Stimulated activated CD8-positive, alpha-beta memory T cell treated with anti-CD3 and anti-CD28 coated beads, Interleukin-12 subunit alpha, Interleukin-12 subunit beta, amount 100 ng/mL, for 24 hours (primary cell): Measurements from ENCODE around the gene TRAF2.

ENCODE experiments used
- DNase-seq: peaks from one replicate; pipeline ENCODE4 v3.0.0-alpha.2; 2020; ENCODE audit errors: extremely low read depth

TRAF2 gene

GRCh38 chr9:136913701-136914438, 27.6 kb downstream of the TRAF2 start:
- DNase-seq = no peak

DNA sequence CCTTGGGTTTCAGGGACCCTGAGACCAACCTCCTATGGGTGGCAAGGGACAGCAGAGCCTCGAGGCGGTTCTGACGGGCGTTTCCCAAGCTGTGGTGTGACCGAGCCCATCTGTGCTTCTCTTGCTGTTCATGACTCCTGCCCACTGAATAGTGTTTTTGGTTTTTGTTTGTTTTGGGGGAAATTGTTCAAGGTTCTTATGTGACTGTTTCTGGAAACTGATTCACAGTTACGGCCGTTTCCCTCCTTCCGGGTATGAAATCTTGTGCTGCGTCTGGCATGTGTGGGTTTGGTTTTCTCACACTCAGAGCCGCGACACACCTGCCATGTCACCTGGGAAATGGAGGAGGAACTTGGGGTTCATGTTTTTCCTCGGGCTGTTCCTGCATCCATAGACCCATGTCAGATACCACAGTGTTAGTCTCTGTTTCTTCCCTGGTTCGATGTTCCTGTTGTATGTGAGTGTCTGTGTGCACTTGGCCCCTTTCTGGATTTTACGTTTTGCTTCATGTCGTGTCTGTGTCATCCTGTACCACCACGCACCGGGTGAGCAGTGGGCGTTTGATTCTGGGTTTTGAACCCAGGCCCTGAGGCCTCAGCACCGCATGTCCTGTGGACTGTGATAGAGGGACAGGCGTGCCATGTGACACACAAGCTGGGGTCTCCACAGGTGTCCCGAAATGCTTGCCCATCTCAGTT, 29.5 kb downstream of the TRAF2 start:
- no peak for DNase-seq

- DNase-seq = no peak
These were observed 30.2 kb downstream of the TRAF2 start for GRCh38 chr9:136916330-136917184.

- DNase-seq = no peak
These were observed 31.6 kb downstream of the TRAF2 start for GRCh38 chr9:136917902-136918301.

- no peak for DNase-seq
These were observed 33.8 kb downstream of the TRAF2 start for GRCh38 chr9:136920069-136920468.

DNA sequence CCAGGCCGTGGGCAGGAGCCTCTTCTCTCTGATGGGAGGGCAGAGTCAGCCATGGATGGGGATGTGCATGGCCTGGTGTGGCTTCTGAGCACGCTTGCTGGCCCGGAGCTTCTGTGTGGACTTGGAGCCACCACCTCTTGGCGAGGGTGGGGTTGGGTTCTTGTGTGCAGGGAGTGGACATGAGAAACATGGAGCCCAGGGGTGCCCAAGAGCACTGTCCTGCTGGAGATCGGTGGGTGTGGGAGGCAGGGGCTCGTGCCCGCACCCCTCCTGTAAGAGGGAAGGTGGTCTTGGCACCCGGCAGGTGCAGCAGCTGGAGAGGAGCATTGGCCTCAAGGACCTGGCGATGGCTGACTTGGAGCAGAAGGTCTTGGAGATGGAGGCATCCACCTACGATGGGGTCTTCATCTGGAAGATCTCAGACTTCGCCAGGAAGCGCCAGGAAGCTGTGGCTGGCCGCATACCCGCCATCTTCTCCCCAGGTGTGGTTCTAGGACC, 34.5 kb downstream of the TRAF2 start:
- no peak for DNase-seq

GRCh38 chr9:136921307-136921706, 35.0 kb downstream of the TRAF2 start:
- no peak for DNase-seq

DNA sequence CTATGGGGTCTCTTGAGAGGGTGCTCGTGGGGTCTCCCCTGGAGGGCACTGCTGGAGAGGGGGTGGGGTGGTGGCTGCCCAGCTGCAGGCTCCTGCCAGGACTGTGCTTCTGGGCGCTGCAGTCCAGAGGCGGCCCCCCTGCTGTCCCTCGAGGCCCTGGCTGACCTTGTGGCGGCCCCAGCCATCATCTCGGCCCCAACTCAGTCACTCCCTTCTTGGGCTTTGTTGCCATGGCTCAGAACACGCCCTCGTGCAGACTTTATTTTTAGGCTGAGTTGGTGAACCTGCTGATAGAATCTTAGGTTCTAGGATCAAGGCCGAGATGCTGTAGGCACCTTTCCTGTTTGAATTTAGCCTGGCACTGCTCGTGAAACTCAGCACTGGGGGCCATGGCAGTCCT, 35.4 kb downstream of the TRAF2 start:
- no peak for DNase-seq

- DNase-seq = no peak
These were observed 36.2 kb downstream of the TRAF2 start for GRCh38 chr9:136922540-136922939.

GRCh38 chr9:136923881-136924280, 37.6 kb downstream of the TRAF2 start:
- DNase-seq = no peak

GRCh38 chr9:136925414-136926153, 39.3 kb downstream of the TRAF2 start:
- no peak for DNase-seq

DNA sequence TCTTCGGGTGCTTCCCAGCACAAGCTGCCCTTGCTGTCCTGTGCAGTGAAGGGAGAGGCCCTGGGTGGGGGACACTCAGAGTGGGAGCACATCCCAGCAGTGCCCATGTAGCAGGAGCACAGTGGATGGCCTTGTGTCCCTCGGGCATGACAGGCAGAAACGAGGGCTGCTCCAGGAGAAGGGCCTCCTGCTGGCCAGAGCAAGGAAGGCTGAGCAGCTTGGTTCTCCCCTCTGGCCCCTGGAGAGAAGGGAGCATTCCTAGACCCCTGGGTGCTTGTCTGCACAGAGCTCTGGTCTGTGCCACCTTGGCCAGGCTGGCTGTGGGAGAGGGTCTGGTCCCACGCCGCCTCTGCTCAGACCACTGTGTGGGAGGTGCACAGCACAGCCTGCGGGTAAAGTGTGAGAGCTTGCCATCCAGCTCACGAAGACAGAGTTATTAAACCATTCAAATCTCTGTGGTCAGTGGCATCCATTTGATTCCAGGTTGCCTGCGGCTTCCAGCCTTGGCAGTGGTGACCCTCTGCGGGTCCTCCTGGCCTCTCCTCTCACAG, 39.9 kb downstream of the TRAF2 start:
- no peak for DNase-seq

- no peak for DNase-seq
These were observed 40.4 kb downstream of the TRAF2 start for GRCh38 chr9:136926749-136927148.

DNA sequence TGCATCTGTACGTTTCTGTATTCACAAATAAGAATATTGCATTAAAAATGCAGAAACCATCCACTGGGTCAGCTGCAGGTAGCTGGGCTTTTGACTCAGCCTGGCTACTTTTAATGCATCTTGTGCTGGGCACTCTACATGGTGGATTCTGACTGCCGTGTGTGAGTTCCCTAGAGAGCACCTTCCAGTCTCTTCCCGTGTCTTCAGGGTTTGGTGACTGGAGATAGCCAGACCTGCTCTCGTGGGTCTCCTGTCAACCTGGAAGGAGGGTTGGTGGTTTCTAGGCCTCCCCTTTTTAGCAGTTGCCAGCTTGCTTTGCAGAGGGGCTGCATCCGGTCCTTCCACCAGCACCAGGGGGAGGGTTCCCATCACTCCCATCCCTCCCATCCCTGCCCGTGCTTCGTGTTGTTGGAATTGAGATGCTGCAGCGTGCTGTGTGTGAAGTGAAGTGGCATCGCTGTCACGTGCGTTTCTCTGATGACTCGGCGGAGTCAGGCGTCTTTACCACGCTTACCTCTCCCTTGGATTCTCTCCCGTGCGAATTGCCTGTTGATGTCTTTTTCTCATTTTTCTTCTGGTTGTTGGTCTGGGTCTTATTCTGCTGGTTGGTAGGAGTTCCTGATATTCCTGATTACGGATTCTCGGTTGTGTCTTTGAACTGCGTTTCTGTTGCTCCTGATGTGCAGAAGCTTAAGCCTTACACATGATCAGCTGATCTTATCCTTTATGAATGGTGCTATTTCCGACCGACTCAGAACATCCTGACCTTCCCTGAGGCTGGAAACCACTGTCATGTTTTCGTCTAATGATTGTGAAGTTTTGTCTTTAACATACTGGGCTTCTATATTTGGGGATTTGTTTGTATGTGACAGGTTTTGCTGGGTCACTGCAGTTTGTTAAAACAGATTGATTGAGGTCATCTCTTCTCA, 41.3 kb downstream of the TRAF2 start:
- DNase-seq = no peak

GRCh38 chr9:136928591-136928990, 42.3 kb downstream of the TRAF2 start:
- DNase-seq = no peak

DNA sequence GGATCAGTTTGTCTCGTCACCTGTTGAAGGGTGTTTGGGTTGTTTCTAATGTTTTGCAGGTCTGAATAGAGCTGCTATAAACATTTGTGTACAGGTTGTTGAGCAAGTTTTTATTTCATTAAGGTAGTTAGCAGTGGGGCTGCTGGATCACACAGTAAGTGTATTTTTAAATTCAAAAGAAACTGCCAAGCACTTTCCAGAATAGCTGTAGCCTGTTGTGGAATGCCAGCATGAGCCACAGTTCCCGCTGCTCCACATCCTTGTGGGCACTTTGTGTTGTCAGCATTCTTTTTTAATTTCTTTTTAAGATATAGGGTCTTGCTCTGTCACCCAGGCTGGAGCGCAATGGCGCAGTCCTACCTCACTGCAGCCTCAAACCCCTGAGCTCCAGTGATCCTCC, 43.7 kb downstream of the TRAF2 start:
- DNase-seq = no peak

DNA sequence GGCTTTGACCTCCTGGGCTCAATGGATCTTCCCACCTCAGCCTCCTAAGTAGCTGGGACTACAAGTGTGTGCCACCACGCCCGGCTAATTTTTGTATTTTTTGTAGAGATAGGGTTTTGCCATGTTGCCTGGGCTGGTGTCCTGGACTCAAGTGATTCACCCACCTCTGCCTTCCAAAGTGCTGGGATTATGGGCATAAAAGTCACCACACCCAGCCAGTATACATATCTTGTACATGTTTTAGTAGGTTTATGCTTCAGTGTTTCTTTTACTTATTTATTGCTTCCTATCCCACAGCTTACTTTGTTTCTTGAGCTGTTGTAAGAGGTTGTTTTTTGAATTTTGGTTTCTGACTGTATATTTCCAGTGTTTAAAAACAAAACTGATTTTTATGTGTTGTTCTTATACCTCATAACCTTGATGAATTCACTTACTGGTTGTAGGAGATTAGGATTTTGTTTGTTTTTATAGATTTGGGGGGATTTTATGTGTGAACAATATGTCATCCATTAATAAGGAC, 45.4 kb downstream of the TRAF2 start:
- no peak for DNase-seq

DNA sequence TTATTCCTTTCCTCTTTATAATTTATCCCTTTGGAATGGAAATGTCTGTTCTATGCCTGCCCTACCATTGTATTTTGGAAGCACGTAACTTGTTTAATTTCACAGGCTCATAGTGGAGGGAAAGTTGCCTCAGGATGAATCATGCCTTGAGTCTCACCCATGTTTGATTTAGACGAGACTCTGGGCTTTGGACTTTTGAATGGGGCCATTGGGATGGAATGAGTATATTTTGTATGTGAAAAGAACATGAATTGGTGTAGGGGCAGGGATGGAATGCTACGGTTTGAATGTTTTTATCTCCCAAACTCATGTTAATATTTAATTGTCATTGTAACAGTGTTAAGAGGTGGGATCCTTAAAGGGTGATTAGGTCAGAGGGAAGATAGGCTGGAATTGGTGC, 48.0 kb downstream of the TRAF2 start:
- DNase-seq = no peak

- no peak for DNase-seq
These were observed 49.3 kb downstream of the TRAF2 start for GRCh38 chr9:136935651-136936050.

- no peak for DNase-seq
These were observed 50.4 kb downstream of the TRAF2 start for GRCh38 chr9:136936645-136937170.
